Mesendoderm (in vitro differentiated cells): ENCODE data around the gene SUMF1.

Source experiments
- DNase-seq: peaks from one replicate; pipeline ENCODE4 v3.0.0; 2013
- H2AK5ac ChIP-seq: 2 replicates; pipeline ENCODE4 v1.6.1; 2013; ENCODE audit warnings: low read length, inconsistent platforms
- H2BK120ac ChIP-seq: 2 replicates; pipeline ENCODE4 v1.6.1; 2013; ENCODE audit warnings: low read depth, mild to moderate bottlenecking, low read length, moderate library complexity, mixed read lengths
- H2BK15ac ChIP-seq: replicated peaks from 2 replicates; pipeline ENCODE4 v1.6.1; 2013; ENCODE audit warnings: low read depth, mild to moderate bottlenecking, moderate library complexity
- H2BK5ac ChIP-seq: 2 replicates; pipeline ENCODE4 v1.6.1; 2013; ENCODE audit warnings: low read length, inconsistent platforms
- H3K18ac ChIP-seq: 2 replicates; pipeline ENCODE4 v1.6.1; 2013; ENCODE audit warnings: mild to moderate bottlenecking, low read length, mixed read lengths
- H3K23ac ChIP-seq: one replicate; pipeline ENCODE4 v1.6.1; 2013; ENCODE audit warnings: low read length
- H3K27ac ChIP-seq: 2 replicates; pipeline ENCODE4 v1.5.1; 2013; ENCODE audit warnings: low read depth, mild to moderate bottlenecking, inconsistent platforms, low read length, moderate library complexity
- H3K27me3 ChIP-seq: 2 replicates; pipeline ENCODE4 v1.6.1; 2013; ENCODE audit warnings: low read length, control low read depth, mild to moderate bottlenecking, inconsistent platforms; ENCODE audit not compliant: insufficient read depth, poor library complexity
- H3K36me3 ChIP-seq: 2 replicates; pipeline ENCODE4 v1.6.1; 2013; ENCODE audit warnings: low read length, inconsistent platforms; ENCODE audit not compliant: control insufficient read depth, insufficient read depth
- H3K4ac ChIP-seq: one replicate; pipeline ENCODE4 v1.6.1; 2013; ENCODE audit warnings: low read depth, mild to moderate bottlenecking, low read length, moderate library complexity
- H3K4me1 ChIP-seq: 2 replicates; pipeline ENCODE4 v1.6.1; 2013; ENCODE audit warnings: low read depth, low read length, inconsistent platforms; ENCODE audit not compliant: control insufficient read depth
- H3K4me2 ChIP-seq: 2 replicates; pipeline ENCODE4 v1.6.1; 2013; ENCODE audit warnings: low read length
- H3K4me3 ChIP-seq: 2 replicates; pipeline ENCODE4 v1.5.1; 2013; ENCODE audit warnings: mild to moderate bottlenecking, low read length
- H3K56ac ChIP-seq: one replicate; pipeline ENCODE4 v1.6.1; 2013; ENCODE audit warnings: low read length
- H3K79me1 ChIP-seq: 2 replicates; pipeline ENCODE4 v1.6.1; 2013; ENCODE audit warnings: low read length, inconsistent platforms
- H3K79me2 ChIP-seq: 2 replicates; pipeline ENCODE4 v1.6.1; 2013; ENCODE audit warnings: mild to moderate bottlenecking, low read length; ENCODE audit not compliant: control insufficient read depth, insufficient read depth
- H3K9ac ChIP-seq: 2 replicates; pipeline ENCODE4 v1.6.1; 2013; ENCODE audit warnings: low read length, inconsistent platforms
- H4K5ac ChIP-seq: one replicate; pipeline ENCODE4 v1.6.1; 2013; ENCODE audit warnings: low read length
- H4K8ac ChIP-seq: one replicate; pipeline ENCODE4 v1.6.1; 2013; ENCODE audit warnings: low read depth, mild to moderate bottlenecking, control low read depth, low read length, moderate library complexity
- whole genome bisulfite sequencing: extraction: QIAGEN DNeasy Blood & Tissue Kit; methylation state at CpG from one replicate; pipeline ENCODE4 v1.1.7; 2013; ENCODE audit warnings: low lambda C conversion rate, missing lambda C conversion rate; ENCODE audit not compliant: insufficient coverage; ENCODE audit errors: extremely low coverage; 5-methylcytosine and 5-hydroxymethylcytosine counted together

Gene SUMF1

GRCh38 chr3:4419386-4419785 is 47.7 kb downstream of the SUMF1 start:
- Histone ChIP-seq H3K4me1 (no peaks in the 10 kb centered on the region), H3K23ac (no peak overlapping the region), H2AK5ac (no peak overlapping the region), H3K79me2 (no peaks in the 10 kb centered on the region), H4K5ac (no peak overlapping the region), H3K4me3 (no peak overlapping the region), H2BK5ac (no peak overlapping the region), H3K4me2 (no peak overlapping the region), H2BK15ac (no peak overlapping the region), H4K8ac (no peak overlapping the region), H3K9ac (no peak overlapping the region), H3K56ac (no peak overlapping the region), H3K27ac (no peak overlapping the region), H3K27me3 (no peaks in the 10 kb centered on the region), H3K36me3 (no peaks in the 10 kb centered on the region), H3K4ac (no peak overlapping the region), H2BK120ac (no peak overlapping the region), H3K79me1 (no peaks in the 10 kb centered on the region), H3K18ac (no peak overlapping the region)
- DNase-seq: no peak
- no CpG with 5 or more reads among the region's 3 CpGs for WGBS

- Histone ChIP-seq H3K4me1 (no peaks in the 10 kb centered on the region), H2BK120ac (no peak overlapping the region), H2AK5ac (no peak overlapping the region), H3K79me1 (no peaks in the 10 kb centered on the region), H3K4ac (no peak overlapping the region), H3K56ac (no peak overlapping the region), H4K8ac (no peak overlapping the region), H3K23ac (peak overlapping the region; percentile 50), H3K27ac (no peak overlapping the region), H2BK5ac (no peak overlapping the region), H3K36me3 (no peaks in the 10 kb centered on the region), H3K79me2 (no peaks in the 10 kb centered on the region), H3K9ac (no peak overlapping the region), H3K4me2 (no peak overlapping the region), H3K27me3 (no peaks in the 10 kb centered on the region), H2BK15ac (no peak overlapping the region), H3K18ac (no peak overlapping the region), H3K4me3 (no peak overlapping the region), H4K5ac (no peak overlapping the region)
- no peak for DNase-seq
- no CpG with 5 or more reads among the region's 4 CpGs for WGBS
Observed at GRCh38 chr3:4418156-4418555, 48.9 kb downstream of the SUMF1 start.

- H3K4me1 ChIP-seq: no peaks in the 10 kb centered on the region
Observed at GRCh38 chr3:4417449-4417848, 49.6 kb downstream of the SUMF1 start.

GRCh38 chr3:4416961-4417360 is 50.1 kb downstream of the SUMF1 start:
- H3K23ac ChIP-seq: no peak overlapping the region
- no peak overlapping the region for H2BK120ac ChIP-seq
- no peak overlapping the region for H3K27ac ChIP-seq
- H3K4me3 ChIP-seq: no peak overlapping the region
- H2BK5ac ChIP-seq: no peak overlapping the region
- no peaks in the 10 kb centered on the region for H3K79me2 ChIP-seq
- no peak overlapping the region for H4K8ac ChIP-seq
- no peak overlapping the region for H3K56ac ChIP-seq
- no peak overlapping the region for H2BK15ac ChIP-seq
- DNase-seq: no peak
- no peak overlapping the region for H3K18ac ChIP-seq
- no CpG with 5 or more reads among the region's 6 CpGs for WGBS
- no peaks in the 10 kb centered on the region for H3K27me3 ChIP-seq
- H4K5ac ChIP-seq: no peak overlapping the region
- H3K4me2 ChIP-seq: no peak overlapping the region
- H3K36me3 ChIP-seq: no peaks in the 10 kb centered on the region
- no peaks in the 10 kb centered on the region for H3K4me1 ChIP-seq
- H3K4ac ChIP-seq: no peak overlapping the region
- no peaks in the 10 kb centered on the region for H3K79me1 ChIP-seq
- H2AK5ac ChIP-seq: no peak overlapping the region
- H3K9ac ChIP-seq: no peak overlapping the region

More at GRCh38 chr3:4417449-4417848, 49.6 kb downstream of the SUMF1 start:
- Histone ChIP-seq H3K9ac (no peak overlapping the region), H2AK5ac (no peak overlapping the region), H3K56ac (no peak overlapping the region), H3K79me2 (no peaks in the 10 kb centered on the region), H3K23ac (no peak overlapping the region), H3K18ac (no peak overlapping the region), H2BK15ac (no peak overlapping the region), H3K4ac (no peak overlapping the region), H2BK5ac (no peak overlapping the region), H3K4me3 (no peak overlapping the region), H2BK120ac (no peak overlapping the region), H3K79me1 (no peaks in the 10 kb centered on the region), H4K5ac (no peak overlapping the region), H3K27ac (no peak overlapping the region), H3K4me2 (no peak overlapping the region), H3K27me3 (no peaks in the 10 kb centered on the region), H4K8ac (no peak overlapping the region), H3K36me3 (no peaks in the 10 kb centered on the region)
- no peak for DNase-seq
- WGBS: no CpG with 5 or more reads among the region's 1 CpG

- no peaks in the 10 kb centered on the region for H3K79me1 ChIP-seq
- H3K56ac ChIP-seq: no peak overlapping the region
- H3K23ac ChIP-seq: no peak overlapping the region
- no peak overlapping the region for H3K27ac ChIP-seq
- no CpG with 5 or more reads among the region's 5 CpGs for WGBS
- H2BK15ac ChIP-seq: no peak overlapping the region
- no peak overlapping the region for H4K5ac ChIP-seq
- no peak overlapping the region for H3K9ac ChIP-seq
- H3K4me3 ChIP-seq: no peak overlapping the region
- no peak overlapping the region for H2AK5ac ChIP-seq
- no peak overlapping the region for H3K18ac ChIP-seq
- no peaks in the 10 kb centered on the region for H3K36me3 ChIP-seq
- no peak overlapping the region for H3K4ac ChIP-seq
- no peak overlapping the region for H4K8ac ChIP-seq
- H2BK5ac ChIP-seq: no peak overlapping the region
- H2BK120ac ChIP-seq: no peak overlapping the region
- H3K27me3 ChIP-seq: no peaks in the 10 kb centered on the region
- H3K79me2 ChIP-seq: no peaks in the 10 kb centered on the region
- no peak for DNase-seq
- H3K4me1 ChIP-seq: no peaks in the 10 kb centered on the region
- no peak overlapping the region for H3K4me2 ChIP-seq
Observed at GRCh38 chr3:4416427-4416945, 50.6 kb downstream of the SUMF1 start.

- H3K79me1 ChIP-seq: no peaks in the 10 kb centered on the region
- WGBS: no CpG with 5 or more reads among the region's 1 CpG
- no peak overlapping the region for H3K18ac ChIP-seq
- no peak for DNase-seq
- no peak overlapping the region for H2BK5ac ChIP-seq
- no peak overlapping the region for H2AK5ac ChIP-seq
- H3K27me3 ChIP-seq: no peaks in the 10 kb centered on the region
- no peak overlapping the region for H3K4ac ChIP-seq
- no peak overlapping the region for H3K56ac ChIP-seq
- no peaks in the 10 kb centered on the region for H3K4me1 ChIP-seq
- H2BK120ac ChIP-seq: no peak overlapping the region
- H4K5ac ChIP-seq: no peak overlapping the region
- no peak overlapping the region for H3K9ac ChIP-seq
- H3K4me3 ChIP-seq: no peak overlapping the region
- H3K23ac ChIP-seq: no peak overlapping the region
- no peak overlapping the region for H3K4me2 ChIP-seq
- H4K8ac ChIP-seq: no peak overlapping the region
- H3K27ac ChIP-seq: no peak overlapping the region
- H2BK15ac ChIP-seq: no peak overlapping the region
- H3K36me3 ChIP-seq: no peaks in the 10 kb centered on the region
- H3K79me2 ChIP-seq: no peaks in the 10 kb centered on the region
Observed at GRCh38 chr3:4413467-4413866, 53.6 kb downstream of the SUMF1 start.
